HEK293 (cell line): ENCODE measurements around the gene DNAJB1.

Source experiments
- FEZF1 ChIP-seq: fragments of 450-650 bp; formaldehyde crosslinking; IDR thresholded peaks from 2 replicates; pipeline ENCODE4 v1.5.1; 2016; ENCODE audit warnings: missing biosample characterization, missing genetic modification characterization
- GLIS2 ChIP-seq: fragments of 450-650 bp; formaldehyde crosslinking; IDR thresholded peaks from 2 replicates; pipeline ENCODE4 v1.5.1; 2016; ENCODE audit warnings: missing biosample characterization, missing genetic modification characterization
- HOXC10 ChIP-seq: sonication (generic); formaldehyde crosslinking; IDR thresholded peaks from 2 replicates; pipeline ENCODE4 v1.8.1; 2023; ENCODE audit warnings: mild to moderate bottlenecking, missing genetic modification reagents
- ZBTB1 ChIP-seq: fragments of 450-650 bp; formaldehyde crosslinking; IDR thresholded peaks from 2 replicates; pipeline ENCODE4 v1.5.1; 2016; ENCODE audit warnings: missing biosample characterization, missing genetic modification characterization
- ZBTB7A ChIP-seq: fragments of 450-650 bp; formaldehyde crosslinking; IDR thresholded peaks from 2 replicates; pipeline ENCODE4 v1.5.1; 2016; ENCODE audit warnings: low read depth, missing biosample characterization, missing genetic modification characterization
- ZNF10 ChIP-seq: fragments of 450-650 bp; formaldehyde crosslinking; IDR thresholded peaks from 2 replicates; pipeline ENCODE4 v1.5.1; 2017; ENCODE audit warnings: missing biosample characterization, missing genetic modification characterization
- ZNF121 ChIP-seq: fragments of 450-650 bp; formaldehyde crosslinking; IDR thresholded peaks from 2 replicates; pipeline ENCODE4 v1.5.1; 2016; ENCODE audit warnings: missing biosample characterization, missing genetic modification characterization
- ZNF138 ChIP-seq: fragments of 450-650 bp; formaldehyde crosslinking; IDR thresholded peaks from 2 replicates; pipeline ENCODE4 v1.5.1; 2016; ENCODE audit warnings: missing biosample characterization, missing genetic modification characterization, borderline replicate concordance
- ZNF146 ChIP-seq: fragments of 450-650 bp; formaldehyde crosslinking; IDR thresholded peaks from 2 replicates; pipeline ENCODE4 v1.5.1; 2016; ENCODE audit warnings: missing biosample characterization, missing genetic modification characterization
- ZNF514 ChIP-seq: fragments of 450-650 bp; formaldehyde crosslinking; IDR thresholded peaks from 2 replicates; pipeline ENCODE4 v1.5.1; 2016; ENCODE audit warnings: missing biosample characterization, missing genetic modification characterization
- ZNF624 ChIP-seq: fragments of 450-650 bp; formaldehyde crosslinking; IDR thresholded peaks from 2 replicates; pipeline ENCODE4 v1.5.1; 2017; ENCODE audit warnings: missing biosample characterization, missing genetic modification characterization
- ZNF664 ChIP-seq: fragments of 450-650 bp; formaldehyde crosslinking; IDR thresholded peaks from 2 replicates; pipeline ENCODE4 v1.5.1; 2016; ENCODE audit warnings: missing biosample characterization, missing genetic modification characterization
- ZNF677 ChIP-seq: fragments of 450-650 bp; IDR thresholded peaks from 2 replicates; pipeline ENCODE4 v1.5.0; 2018; ENCODE audit warnings: missing biosample characterization, mild to moderate bottlenecking, missing genetic modification characterization, moderate library complexity
- ZNF76 ChIP-seq: fragments of 450-650 bp; formaldehyde crosslinking; IDR thresholded peaks from 2 replicates; pipeline ENCODE4; 2016; ENCODE audit warnings: low read depth, missing biosample characterization, missing genetic modification characterization, borderline replicate concordance
- ZNF777 ChIP-seq: fragments of 450-650 bp; formaldehyde crosslinking; IDR thresholded peaks from 2 replicates; pipeline ENCODE4 v1.5.1; 2017; ENCODE audit warnings: missing biosample characterization, missing genetic modification characterization, borderline replicate concordance
- ZNF843 ChIP-seq: fragments of 450-650 bp; formaldehyde crosslinking; IDR thresholded peaks from 2 replicates; pipeline ENCODE4 v1.5.1; 2016; ENCODE audit warnings: missing biosample characterization, missing genetic modification characterization
- TF ChIP-seq, protein P1 (sequence below): fragments of 450-650 bp; formaldehyde crosslinking; IDR thresholded peaks from 2 replicates; pipeline ENCODE4 v1.5.1; 2016; ENCODE audit warnings: missing biosample characterization, missing genetic modification characterization
- TF ChIP-seq, protein P2 (sequence below): fragments of 450-650 bp; formaldehyde crosslinking; IDR thresholded peaks from 2 replicates; pipeline ENCODE4 v1.5.1; 2016; ENCODE audit warnings: missing biosample characterization, missing genetic modification characterization
- TF ChIP-seq, protein P3 (sequence below): fragments of 450-650 bp; formaldehyde crosslinking; IDR thresholded peaks from 2 replicates; pipeline ENCODE4 v1.5.1; 2017; ENCODE audit warnings: missing biosample characterization, missing genetic modification characterization
- TF ChIP-seq, protein P4 (sequence below): fragments of 450-650 bp; formaldehyde crosslinking; IDR thresholded peaks from 2 replicates; pipeline ENCODE4 v1.5.1; 2016; ENCODE audit warnings: missing biosample characterization, missing genetic modification characterization
- TF ChIP-seq, protein P5 (sequence below): fragments of 450-650 bp; formaldehyde crosslinking; IDR thresholded peaks from 2 replicates; pipeline ENCODE4 v1.5.1; 2016; ENCODE audit warnings: missing biosample characterization, missing genetic modification characterization
- TF ChIP-seq, protein P6 (sequence below): fragments of 450-650 bp; IDR thresholded peaks from 2 replicates; pipeline ENCODE4 v1.5.1; 2018; ENCODE audit warnings: missing biosample characterization, missing genetic modification characterization
- TF ChIP-seq, protein P7 (sequence below): fragments of 450-650 bp; formaldehyde crosslinking; IDR thresholded peaks from 2 replicates; pipeline ENCODE4 v1.5.1; 2017; ENCODE audit warnings: missing biosample characterization, missing genetic modification characterization
- TF ChIP-seq, protein P8 (sequence below): fragments of 450-650 bp; formaldehyde crosslinking; IDR thresholded peaks from 2 replicates; pipeline ENCODE4 v1.5.1; 2016; ENCODE audit warnings: missing biosample characterization, missing genetic modification characterization

DNAJB1 gene

DNA sequence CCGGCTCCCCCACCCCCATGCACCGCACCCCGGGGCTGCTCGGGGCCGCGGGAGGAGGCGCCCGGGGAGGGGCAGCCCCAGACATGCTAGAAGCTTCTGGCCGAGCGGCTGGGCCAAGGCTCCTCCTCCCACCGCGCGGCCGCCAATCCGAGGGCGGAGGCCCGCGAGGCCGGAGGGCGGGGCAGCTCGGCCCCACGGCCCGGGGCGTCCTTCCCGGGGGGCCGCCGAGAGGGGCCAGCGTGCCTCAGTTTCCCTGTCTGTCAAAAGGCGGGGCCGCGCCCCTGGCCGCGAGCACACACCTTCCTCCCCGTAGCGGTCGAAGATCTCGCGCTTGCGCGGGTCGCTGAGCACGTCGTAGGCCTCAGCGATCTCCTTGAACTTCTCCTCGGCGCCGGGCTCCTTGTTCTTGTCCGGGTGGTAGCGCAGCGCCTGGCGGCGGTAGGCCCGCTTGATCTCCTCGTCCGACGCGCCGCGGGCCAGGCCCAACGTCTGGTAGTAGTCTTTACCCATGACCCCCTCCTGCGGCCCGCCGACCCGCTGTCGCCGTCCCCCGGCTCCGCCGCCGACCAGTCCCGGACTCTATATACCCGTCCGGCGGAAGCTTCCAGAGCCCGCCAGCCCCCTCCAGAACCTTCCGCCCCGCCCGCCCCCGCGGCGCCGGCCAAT, at the start of gene DNAJB1 (continued):
- TF ChIP-seq, protein P1, sequence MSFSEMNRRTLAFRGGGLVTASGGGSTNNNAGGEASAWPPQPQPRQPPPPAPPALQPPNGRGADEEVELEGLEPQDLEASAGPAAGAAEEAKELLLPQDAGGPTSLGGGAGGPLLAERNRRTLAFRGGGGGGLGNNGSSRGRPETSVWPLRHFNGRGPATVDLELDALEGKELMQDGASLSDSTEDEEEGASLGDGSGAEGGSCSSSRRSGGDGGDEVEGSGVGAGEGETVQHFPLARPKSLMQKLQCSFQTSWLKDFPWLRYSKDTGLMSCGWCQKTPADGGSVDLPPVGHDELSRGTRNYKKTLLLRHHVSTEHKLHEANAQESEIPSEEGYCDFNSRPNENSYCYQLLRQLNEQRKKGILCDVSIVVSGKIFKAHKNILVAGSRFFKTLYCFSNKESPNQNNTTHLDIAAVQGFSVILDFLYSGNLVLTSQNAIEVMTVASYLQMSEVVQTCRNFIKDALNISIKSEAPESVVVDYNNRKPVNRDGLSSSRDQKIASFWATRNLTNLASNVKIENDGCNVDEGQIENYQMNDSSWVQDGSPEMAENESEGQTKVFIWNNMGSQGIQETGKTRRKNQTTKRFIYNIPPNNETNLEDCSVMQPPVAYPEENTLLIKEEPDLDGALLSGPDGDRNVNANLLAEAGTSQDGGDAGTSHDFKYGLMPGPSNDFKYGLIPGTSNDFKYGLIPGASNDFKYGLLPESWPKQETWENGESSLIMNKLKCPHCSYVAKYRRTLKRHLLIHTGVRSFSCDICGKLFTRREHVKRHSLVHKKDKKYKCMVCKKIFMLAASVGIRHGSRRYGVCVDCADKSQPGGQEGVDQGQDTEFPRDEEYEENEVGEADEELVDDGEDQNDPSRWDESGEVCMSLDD (tag by site-specific recombination) = peak; percentile 75
- TF ChIP-seq, protein P2, sequence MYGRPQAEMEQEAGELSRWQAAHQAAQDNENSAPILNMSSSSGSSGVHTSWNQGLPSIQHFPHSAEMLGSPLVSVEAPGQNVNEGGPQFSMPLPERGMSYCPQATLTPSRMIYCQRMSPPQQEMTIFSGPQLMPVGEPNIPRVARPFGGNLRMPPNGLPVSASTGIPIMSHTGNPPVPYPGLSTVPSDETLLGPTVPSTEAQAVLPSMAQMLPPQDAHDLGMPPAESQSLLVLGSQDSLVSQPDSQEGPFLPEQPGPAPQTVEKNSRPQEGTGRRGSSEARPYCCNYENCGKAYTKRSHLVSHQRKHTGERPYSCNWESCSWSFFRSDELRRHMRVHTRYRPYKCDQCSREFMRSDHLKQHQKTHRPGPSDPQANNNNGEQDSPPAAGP (tag by site-specific recombination) = peak; percentile 58
- TF ChIP-seq ZNF138 (no peak; the same call in 1 of the 2 replicates), ZNF843 (tag by site-specific recombination) (peak; percentile 63), ZBTB7A (no peak), ZNF664 (tag by site-specific recombination) (no peak), ZNF146 (tag by site-specific recombination) (peak; percentile 35; the same call in 1 of the 2 replicates), GLIS2 (tag by site-specific recombination) (peak; percentile 78), ZNF10 (tag by site-specific recombination) (no peak), ZNF677 (tag by site-specific recombination) (0 out of 2 replicates have a peak, but pooled peaks have one; percentile 8), ZNF514 (tag by site-specific recombination) (no peak), ZNF777 (tag by site-specific recombination) (no peak), ZNF624 (tag by site-specific recombination) (no peak), ZBTB1 (tag by site-specific recombination) (no peak), FEZF1 (peak; percentile 24; the same call in 1 of the 2 replicates), ZNF121 (no peak), ZNF76 (tag by site-specific recombination) (peak; percentile 62; the same call in 1 of the 2 replicates), HOXC10 (CRISPR knock-in tag) (no peak)
- TF ChIP-seq, protein P3, sequence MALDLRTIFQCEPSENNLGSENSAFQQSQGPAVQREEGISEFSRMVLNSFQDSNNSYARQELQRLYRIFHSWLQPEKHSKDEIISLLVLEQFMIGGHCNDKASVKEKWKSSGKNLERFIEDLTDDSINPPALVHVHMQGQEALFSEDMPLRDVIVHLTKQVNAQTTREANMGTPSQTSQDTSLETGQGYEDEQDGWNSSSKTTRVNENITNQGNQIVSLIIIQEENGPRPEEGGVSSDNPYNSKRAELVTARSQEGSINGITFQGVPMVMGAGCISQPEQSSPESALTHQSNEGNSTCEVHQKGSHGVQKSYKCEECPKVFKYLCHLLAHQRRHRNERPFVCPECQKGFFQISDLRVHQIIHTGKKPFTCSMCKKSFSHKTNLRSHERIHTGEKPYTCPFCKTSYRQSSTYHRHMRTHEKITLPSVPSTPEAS (tag by site-specific recombination) = no peak
- TF ChIP-seq, protein P4, sequence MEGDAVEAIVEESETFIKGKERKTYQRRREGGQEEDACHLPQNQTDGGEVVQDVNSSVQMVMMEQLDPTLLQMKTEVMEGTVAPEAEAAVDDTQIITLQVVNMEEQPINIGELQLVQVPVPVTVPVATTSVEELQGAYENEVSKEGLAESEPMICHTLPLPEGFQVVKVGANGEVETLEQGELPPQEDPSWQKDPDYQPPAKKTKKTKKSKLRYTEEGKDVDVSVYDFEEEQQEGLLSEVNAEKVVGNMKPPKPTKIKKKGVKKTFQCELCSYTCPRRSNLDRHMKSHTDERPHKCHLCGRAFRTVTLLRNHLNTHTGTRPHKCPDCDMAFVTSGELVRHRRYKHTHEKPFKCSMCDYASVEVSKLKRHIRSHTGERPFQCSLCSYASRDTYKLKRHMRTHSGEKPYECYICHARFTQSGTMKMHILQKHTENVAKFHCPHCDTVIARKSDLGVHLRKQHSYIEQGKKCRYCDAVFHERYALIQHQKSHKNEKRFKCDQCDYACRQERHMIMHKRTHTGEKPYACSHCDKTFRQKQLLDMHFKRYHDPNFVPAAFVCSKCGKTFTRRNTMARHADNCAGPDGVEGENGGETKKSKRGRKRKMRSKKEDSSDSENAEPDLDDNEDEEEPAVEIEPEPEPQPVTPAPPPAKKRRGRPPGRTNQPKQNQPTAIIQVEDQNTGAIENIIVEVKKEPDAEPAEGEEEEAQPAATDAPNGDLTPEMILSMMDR (tag by site-specific recombination) = no peak; the same call in 1 of the 2 replicates
- TF ChIP-seq, protein P5, sequence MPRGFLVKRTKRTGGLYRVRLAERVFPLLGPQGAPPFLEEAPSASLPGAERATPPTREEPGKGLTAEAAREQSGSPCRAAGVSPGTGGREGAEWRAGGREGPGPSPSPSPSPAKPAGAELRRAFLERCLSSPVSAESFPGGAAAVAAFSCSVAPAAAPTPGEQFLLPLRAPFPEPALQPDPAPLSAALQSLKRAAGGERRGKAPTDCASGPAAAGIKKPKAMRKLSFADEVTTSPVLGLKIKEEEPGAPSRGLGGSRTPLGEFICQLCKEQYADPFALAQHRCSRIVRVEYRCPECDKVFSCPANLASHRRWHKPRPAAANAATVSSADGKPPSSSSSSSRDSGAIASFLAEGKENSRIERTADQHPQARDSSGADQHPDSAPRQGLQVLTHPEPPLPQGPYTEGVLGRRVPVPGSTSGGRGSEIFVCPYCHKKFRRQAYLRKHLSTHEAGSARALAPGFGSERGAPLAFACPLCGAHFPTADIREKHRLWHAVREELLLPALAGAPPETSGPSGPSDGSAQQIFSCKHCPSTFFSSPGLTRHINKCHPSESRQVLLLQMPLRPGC (tag by site-specific recombination) = no peak
- TF ChIP-seq, protein P6, sequence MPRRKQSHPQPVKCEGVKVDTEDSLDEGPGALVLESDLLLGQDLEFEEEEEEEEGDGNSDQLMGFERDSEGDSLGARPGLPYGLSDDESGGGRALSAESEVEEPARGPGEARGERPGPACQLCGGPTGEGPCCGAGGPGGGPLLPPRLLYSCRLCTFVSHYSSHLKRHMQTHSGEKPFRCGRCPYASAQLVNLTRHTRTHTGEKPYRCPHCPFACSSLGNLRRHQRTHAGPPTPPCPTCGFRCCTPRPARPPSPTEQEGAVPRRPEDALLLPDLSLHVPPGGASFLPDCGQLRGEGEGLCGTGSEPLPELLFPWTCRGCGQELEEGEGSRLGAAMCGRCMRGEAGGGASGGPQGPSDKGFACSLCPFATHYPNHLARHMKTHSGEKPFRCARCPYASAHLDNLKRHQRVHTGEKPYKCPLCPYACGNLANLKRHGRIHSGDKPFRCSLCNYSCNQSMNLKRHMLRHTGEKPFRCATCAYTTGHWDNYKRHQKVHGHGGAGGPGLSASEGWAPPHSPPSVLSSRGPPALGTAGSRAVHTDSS (tag by site-specific recombination) = 0 out of 2 replicates have a peak, but pooled peaks have one; percentile 25
- TF ChIP-seq, protein P7, sequence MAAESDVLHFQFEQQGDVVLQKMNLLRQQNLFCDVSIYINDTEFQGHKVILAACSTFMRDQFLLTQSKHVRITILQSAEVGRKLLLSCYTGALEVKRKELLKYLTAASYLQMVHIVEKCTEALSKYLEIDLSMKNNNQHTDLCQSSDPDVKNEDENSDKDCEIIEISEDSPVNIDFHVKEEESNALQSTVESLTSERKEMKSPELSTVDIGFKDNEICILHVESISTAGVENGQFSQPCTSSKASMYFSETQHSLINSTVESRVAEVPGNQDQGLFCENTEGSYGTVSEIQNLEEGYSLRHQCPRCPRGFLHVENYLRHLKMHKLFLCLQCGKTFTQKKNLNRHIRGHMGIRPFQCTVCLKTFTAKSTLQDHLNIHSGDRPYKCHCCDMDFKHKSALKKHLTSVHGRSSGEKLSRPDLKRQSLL = peak; percentile 74
- TF ChIP-seq, protein P8, sequence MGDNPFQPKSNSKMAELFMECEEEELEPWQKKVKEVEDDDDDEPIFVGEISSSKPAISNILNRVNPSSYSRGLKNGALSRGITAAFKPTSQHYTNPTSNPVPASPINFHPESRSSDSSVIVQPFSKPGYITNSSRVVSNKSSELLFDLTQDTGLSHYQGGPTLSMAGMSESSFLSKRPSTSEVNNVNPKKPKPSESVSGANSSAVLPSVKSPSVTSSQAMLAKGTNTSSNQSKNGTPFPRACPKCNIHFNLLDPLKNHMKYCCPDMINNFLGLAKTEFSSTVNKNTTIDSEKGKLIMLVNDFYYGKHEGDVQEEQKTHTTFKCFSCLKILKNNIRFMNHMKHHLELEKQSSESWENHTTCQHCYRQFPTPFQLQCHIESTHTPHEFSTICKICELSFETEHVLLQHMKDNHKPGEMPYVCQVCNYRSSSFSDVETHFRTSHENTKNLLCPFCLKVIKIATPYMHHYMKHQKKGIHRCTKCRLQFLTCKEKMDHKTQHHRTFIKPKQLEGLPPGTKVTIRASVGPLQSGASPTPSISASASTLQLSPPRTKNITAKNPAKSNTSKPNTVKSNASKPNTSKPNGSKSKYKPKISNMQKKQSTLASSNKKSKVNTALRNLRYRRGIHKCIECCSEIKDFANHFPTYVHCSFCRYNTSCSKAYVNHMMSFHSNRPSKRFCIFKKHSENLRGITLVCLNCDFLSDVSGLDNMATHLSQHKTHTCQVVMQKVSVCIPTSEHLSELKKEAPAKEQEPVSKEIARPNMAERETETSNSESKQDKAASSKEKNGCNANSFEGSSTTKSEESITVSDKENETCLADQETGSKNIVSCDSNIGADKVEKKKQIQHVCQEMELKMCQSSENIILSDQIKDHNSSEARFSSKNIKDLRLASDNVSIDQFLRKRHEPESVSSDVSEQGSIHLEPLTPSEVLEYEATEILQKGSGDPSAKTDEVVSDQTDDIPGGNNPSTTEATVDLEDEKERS (tag by site-specific recombination) = no peak
